ENCODE results near the gene SERPINA7.
"Not testable (repeated sequence)": the region's sequence is repeated elsewhere in the genome, so short reads cannot be mapped to it uniquely, and the experiment has no call there.

The SERPINA7 gene

DNA sequence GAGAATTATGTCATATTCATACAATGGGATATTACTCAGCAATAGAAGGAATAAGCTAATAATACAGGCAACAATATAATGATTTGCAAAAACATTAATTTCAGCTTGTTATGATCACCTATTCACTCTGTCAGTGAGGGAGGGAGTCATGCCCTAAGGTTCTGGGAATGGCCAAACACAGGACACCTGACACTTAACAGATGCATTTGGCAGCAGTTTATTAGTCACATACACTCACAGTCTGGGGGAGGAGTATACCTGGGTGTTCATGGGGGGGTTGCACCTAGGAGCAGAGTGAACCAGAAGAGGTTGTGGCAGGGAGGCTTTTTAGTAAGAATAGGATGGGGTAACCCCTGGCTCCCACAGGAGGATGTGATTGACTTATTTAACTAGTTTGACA, 38.3 kb downstream of the SERPINA7 start:
- no peaks in the 10 kb centered on the region for H3K36me3 Mint-ChIP-seq
- H3K27me3 Mint-ChIP-seq: no peaks in the 10 kb centered on the region
- ATAC-seq: no peak
- H3K4me1 Mint-ChIP-seq: no peaks in the 10 kb centered on the region
- no peak overlapping the region for H3K4me3 Mint-ChIP-seq
- H3K9me3 Mint-ChIP-seq: peaks cover 3% of the 10 kb centered on the region
- H3K27ac Mint-ChIP-seq: no peak overlapping the region

DNA sequence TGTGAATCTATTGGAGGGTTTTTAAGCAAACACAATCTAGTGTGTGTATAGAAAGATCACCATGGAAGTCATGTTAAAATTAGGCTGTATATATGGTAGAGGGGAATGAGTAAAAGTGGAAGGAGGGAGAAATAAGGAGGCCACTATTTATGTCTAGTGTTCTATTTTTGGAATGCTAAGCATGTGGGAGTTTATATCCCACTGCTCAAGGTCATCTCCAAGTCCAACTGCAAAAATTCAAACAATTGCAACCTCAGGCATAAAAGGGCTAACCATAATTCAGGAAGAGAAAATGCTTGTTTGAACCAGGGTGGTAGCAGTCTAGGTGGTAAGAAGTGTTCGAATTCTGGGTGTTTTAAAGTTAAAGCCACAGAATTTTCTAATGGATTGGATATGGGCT, 39.2 kb downstream of the SERPINA7 start:
- H3K27ac Mint-ChIP-seq: no peak overlapping the region
- H3K9me3 Mint-ChIP-seq: peaks cover 3% of the 10 kb centered on the region
- no peak overlapping the region for H3K4me3 Mint-ChIP-seq
- no peak for ATAC-seq
- no peaks in the 10 kb centered on the region for H3K36me3 Mint-ChIP-seq
- H3K27me3 Mint-ChIP-seq: no peaks in the 10 kb centered on the region
- H3K4me1 Mint-ChIP-seq: no peaks in the 10 kb centered on the region

DNA sequence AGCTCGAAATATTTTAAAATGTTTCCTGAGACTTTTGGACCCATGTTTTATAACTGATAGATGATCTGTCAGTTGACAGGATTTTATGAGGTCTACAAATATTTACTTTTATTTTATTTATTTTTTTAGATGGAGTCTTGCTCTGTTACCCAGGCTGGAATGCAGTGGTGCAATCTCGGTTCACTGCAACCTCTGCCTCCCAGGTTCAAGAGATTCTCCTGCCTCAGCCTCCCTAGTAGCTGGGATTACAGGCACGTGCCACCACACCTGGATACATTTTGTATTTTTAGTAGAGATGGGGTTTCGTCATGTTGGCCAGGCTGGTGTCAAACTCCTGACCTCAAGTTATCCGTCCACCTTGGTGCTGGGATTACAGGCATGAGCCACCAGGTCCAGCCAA, 50.0 kb downstream of the SERPINA7 start:
- H3K4me1 Mint-ChIP-seq, ATAC-seq, H3K27me3 Mint-ChIP-seq, H3K27ac Mint-ChIP-seq, H3K36me3 Mint-ChIP-seq, H3K9me3 Mint-ChIP-seq, H3K4me3 Mint-ChIP-seq: not testable (repeated sequence)

All from stimulated activated memory B cell treated with anti-CD40 and anti-IgM and Interleukin-4, amounts not matched to agents 10 μg/mL and 1 μg/mL and 100 μg/mL, for 72 hours (primary cell).